Body of pancreas (tissue), 4 donors: ENCODE data around the gene CCND1. TPM values are rescaled to one million over a fixed set of nuclear protein-coding genes. Genes with fewer than 3 reads are reported as not detected.

Experiments used
- ATAC-seq: fragments of 150-250 bp; one replicate; pipeline ENCODE4 v1.9.1; 2016
- DNase-seq, 4 donors: peaks; one replicate each; pipeline ENCODE4 v3.0.0-alpha.2; 2019
- H3K27ac ChIP-seq, 4 donors: fragments of 200-600 bp; sonication (generic); 1 replicate in 3 of 4; 2 replicates in 1 of 4; pipeline versions ENCODE4 v1.5.1 to v1.6.1; 2016 to 2019; ENCODE audit warnings: mild to moderate bottlenecking in 1 of 4, mixed read lengths in 1 of 4, moderate library complexity in 1 of 4
- H3K27me3 ChIP-seq, 2 donors: fragments of 200-600 bp; sonication (generic); one replicate each; pipeline ENCODE4 v1.6.0; 2016; ENCODE audit warnings: mild to moderate bottlenecking in 1 of 2
- H3K36me3 ChIP-seq, 2 donors: fragments of 200-600 bp; sonication (generic); replicated peaks in 1 of 2; 2 replicates each; pipeline ENCODE4 v1.5.1; 2016; ENCODE audit warnings: low read depth in 2 of 2; ENCODE audit not compliant: insufficient read depth in 1 of 2
- H3K4me1 ChIP-seq: fragments of 200-600 bp; sonication (generic); one replicate; pipeline ENCODE4 v1.6.0; 2016
- H3K4me3 ChIP-seq, 2 donors: fragments of 200-600 bp; sonication (generic); 1 replicate in 1 of 2; 2 replicates in 1 of 2; pipeline ENCODE4 v1.5.1; 2016 to 2019
- H3K9me3 ChIP-seq, 3 donors: fragments of 200-600 bp; sonication (generic); 1 replicate in 2 of 3; 2 replicates in 1 of 3; pipeline ENCODE4 v1.5.1; 2016
- POLR2A ChIP-seq, 3 donors: fragments of 450-650 bp; IDR thresholded peaks; one replicate each; pipeline ENCODE4 v1.6.1; 2016; ENCODE audit warnings: antibody characterized with exemption in 3 of 3, mild to moderate bottlenecking in 2 of 3
- WGBS, 2 donors: methylation state at CpG; one replicate each; pipeline ENCODE4 v1.1.5; 2017; 5-methylcytosine and 5-hydroxymethylcytosine counted together
- intact Hi-C: fragments of 100-400 bp; cut with DNase I; formaldehyde crosslinking; loops from one replicate; pipeline ENCODE4 v1.15.1; 2023
- total RNA-seq, 2 donors: library from RNA; depleted of rRNA; stranded (reverse); fragments of >200 nt; gene quantifications; one replicate each; pipeline ENCODE4 v1.1.0, GENCODE V29; 2016
- TF ChIP-seq, protein P1 (sequence below), 7 experiments: fragments of 450-650 bp in 4 of 7; fragments of 200-600 bp in 3 of 7; sonication (generic) in 3 of 7; IDR thresholded peaks; one replicate each; pipeline ENCODE4 v1.5.1; 2016 to 2019; ENCODE audit warnings: antibody characterized with exemption in 7 of 7

The CCND1 gene
- total RNA-seq, 2 donors from 2014 or later, result 90.3 to 201 TPM

DNA sequence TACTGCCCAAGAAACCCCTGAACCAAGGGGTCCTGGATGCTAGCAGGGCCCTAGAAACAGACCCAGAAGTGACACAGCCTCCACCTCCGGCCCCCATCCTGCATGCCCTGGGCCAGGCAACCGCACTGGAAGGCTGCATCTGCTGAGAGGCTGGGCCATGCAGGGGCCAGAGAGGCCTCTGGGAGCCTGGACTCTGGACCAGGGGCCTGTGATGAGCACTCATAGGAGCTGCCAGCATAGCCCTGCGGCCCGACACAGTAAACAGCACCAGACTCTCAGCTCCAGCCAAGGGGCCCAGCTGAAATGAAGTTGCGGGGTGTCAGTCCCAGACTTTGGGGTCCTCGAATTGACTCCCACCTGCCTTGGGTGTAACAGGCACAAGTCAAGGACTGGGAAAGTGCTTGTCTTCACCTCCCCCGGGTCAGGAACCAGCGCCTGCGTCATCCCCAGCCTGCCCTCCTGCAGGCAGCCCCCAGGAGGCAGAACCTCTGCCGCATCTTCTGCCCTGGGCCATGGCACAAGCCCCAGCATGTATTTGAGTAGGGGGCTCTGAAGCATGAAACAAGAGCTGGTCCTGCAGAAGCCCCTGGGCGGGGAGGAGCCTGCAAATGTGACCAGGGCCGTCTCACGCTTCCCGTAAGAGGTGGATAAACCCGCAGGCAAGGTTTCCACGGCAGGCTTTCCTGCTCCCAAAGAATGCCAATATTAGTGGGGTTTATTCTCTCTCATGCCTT is 25.2 kb upstream of the CCND1 start:
- ATAC-seq (no peak), DNase-seq (no peak)
- Histone ChIP-seq H3K4me3 (no peak overlapping the region), H3K36me3 (no peaks in the 10 kb centered on the region), H3K27ac (no peak overlapping the region), H3K9me3 (peaks cover 0 to under 1% (median 0%) of the 10 kb centered on the region in 3 donors), H3K4me1 (no peaks in the 10 kb centered on the region), H3K27me3 (no peaks in the 10 kb centered on the region)
- intact Hi-C loops, result no loop called here
- TF ChIP-seq POLR2A (IDR thresholded peaks at IDR 0.05), result no peak
- TF ChIP-seq, protein P1, sequence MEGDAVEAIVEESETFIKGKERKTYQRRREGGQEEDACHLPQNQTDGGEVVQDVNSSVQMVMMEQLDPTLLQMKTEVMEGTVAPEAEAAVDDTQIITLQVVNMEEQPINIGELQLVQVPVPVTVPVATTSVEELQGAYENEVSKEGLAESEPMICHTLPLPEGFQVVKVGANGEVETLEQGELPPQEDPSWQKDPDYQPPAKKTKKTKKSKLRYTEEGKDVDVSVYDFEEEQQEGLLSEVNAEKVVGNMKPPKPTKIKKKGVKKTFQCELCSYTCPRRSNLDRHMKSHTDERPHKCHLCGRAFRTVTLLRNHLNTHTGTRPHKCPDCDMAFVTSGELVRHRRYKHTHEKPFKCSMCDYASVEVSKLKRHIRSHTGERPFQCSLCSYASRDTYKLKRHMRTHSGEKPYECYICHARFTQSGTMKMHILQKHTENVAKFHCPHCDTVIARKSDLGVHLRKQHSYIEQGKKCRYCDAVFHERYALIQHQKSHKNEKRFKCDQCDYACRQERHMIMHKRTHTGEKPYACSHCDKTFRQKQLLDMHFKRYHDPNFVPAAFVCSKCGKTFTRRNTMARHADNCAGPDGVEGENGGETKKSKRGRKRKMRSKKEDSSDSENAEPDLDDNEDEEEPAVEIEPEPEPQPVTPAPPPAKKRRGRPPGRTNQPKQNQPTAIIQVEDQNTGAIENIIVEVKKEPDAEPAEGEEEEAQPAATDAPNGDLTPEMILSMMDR (IDR thresholded peaks at IDR 0.05), result no peak
- WGBS, 2 donors, result 63 to 72% methylated on average over 3 to 16 of the region's 16 CpGs

DNA sequence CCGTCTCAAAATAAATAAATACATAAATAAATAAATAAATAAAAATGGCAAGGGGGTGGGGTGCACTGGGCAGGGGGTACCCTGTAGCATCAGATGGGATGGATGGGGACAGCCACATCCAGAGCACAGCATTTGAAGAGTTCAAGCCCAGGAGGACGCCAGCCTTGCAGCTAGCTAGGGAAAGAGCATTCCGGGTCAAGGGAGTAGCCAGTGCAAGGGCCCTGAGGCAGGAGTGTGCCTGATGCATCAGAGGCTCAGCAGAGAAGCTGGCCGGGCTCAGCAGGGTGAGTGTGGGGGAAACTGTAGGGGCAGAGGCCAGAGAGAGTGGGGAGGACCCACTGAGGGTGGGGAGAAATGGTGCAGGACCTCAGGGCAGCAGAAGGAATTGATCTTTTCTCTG is 23.7 kb upstream of the CCND1 start:
- Histone ChIP-seq H3K27ac (no peak overlapping the region), H3K36me3 (no peaks in the 10 kb centered on the region), H3K4me1 (no peaks in the 10 kb centered on the region), H3K4me3 (no peak overlapping the region), H3K27me3 (no peaks in the 10 kb centered on the region), H3K9me3 (no peaks in the 10 kb centered on the region)
- no peak for ATAC-seq
- TF ChIP-seq, protein P1 (IDR thresholded peaks at IDR 0.05), result no peak
- TF ChIP-seq POLR2A (IDR thresholded peaks at IDR 0.05), result no peak
- 74 to 79% methylated on average over 4 of the region's 4 CpGs for WGBS, 2 donors
- no peak for DNase-seq
- intact Hi-C loops, result no loop called here

DNA sequence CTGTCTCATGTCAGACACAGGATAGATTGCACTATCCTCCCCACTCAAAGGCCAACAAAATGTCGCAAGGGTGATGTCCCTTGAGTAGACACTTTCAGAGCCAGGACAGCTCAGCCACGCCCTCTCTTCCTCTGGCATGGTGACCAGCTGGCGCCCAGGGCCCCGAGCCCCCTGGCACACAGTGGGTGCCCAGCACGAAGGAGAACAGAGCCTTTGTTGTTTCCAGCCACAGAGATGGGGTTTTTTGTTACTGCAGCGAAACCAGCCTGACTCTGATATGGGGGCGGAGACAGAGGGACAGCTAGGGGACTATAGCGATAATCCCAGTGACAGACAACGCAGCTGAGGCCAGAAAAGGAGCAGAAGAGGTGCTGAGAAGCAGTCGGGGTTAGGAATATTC is 23.3 kb upstream of the CCND1 start:
- DNase-seq, result no peak
- H3K4me1 ChIP-seq, result no peaks in the 10 kb centered on the region
- no peaks in the 10 kb centered on the region for H3K36me3 ChIP-seq
- no peak for ATAC-seq
- intact Hi-C loops, result no loop called here
- H3K9me3 ChIP-seq, result no peaks in the 10 kb centered on the region
- H3K27me3 ChIP-seq, result no peaks in the 10 kb centered on the region
- H3K27ac ChIP-seq, result no peak overlapping the region
- WGBS, 2 donors, result 73 to 87% methylated on average over 9 to 10 of the region's 10 CpGs
- H3K4me3 ChIP-seq, result no peak overlapping the region
- TF ChIP-seq, protein P1 (IDR thresholded peaks at IDR 0.05), result no peak
- no peak for TF ChIP-seq POLR2A (IDR thresholded peaks at IDR 0.05)

DNA sequence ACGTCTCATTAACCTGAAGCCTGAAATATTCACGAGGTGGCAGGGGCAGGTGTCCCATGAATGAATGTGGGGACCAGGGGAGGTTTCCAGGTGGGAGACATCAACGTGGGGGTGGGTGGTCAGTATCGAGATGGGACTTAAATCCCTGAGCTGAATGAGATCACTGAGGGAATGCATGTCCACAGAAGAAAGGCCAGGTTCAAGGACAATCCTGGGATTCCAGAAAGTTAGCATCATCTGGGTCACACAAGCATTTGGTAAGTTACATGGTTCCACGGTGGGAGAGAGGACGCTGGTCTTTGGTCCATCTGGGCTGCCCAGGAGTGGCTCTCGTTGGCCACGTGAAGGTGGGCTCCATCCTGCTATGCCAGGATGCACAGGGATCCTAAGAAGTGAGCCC is 22.7 kb upstream of the CCND1 start:
- H3K36me3 ChIP-seq, result no peaks in the 10 kb centered on the region
- H3K27ac ChIP-seq, result no peak overlapping the region
- ATAC-seq (no peak), DNase-seq (no peak)
- intact Hi-C loops, result no loop called here
- no peak overlapping the region for H3K4me3 ChIP-seq
- H3K4me1 ChIP-seq, result no peaks in the 10 kb centered on the region
- H3K9me3 ChIP-seq, result no peaks in the 10 kb centered on the region
- 57 to 70% methylated on average over 8 of the region's 8 CpGs for WGBS, 2 donors
- TF ChIP-seq POLR2A (IDR thresholded peaks at IDR 0.05), result no peak
- TF ChIP-seq, protein P1 (IDR thresholded peaks at IDR 0.05), result no peak
- no peaks in the 10 kb centered on the region for H3K27me3 ChIP-seq
